ENCODE data around the gene RTKN2. TPM values are rescaled to one million over a fixed set of nuclear protein-coding genes. Genes with fewer than 3 reads are reported as not detected.

The RTKN2 gene
- total and polyA plus RNA-seq, 2 donors (not counting 1 experiment from before 2014, with no cell fraction given), result 0.07 to 0.22 TPM

GRCh38 chr10:62237966-62238365 lies 30.7 kb downstream of the RTKN2 start:
- intact Hi-C loops (cut with micrococcal nuclease), result no loop called here
- Mint-ChIP-seq H3K27ac (no peak overlapping the region), H3K9me3 (ENCODE audit: insufficient read depth) (no peaks in the 10 kb centered on the region), H3K4me3 (no peak overlapping the region), H3K4me1 (peaks cover 18% of the 10 kb centered on the region), H3K27me3 (no peaks in the 10 kb centered on the region)
- Histone ChIP-seq H3K4me1 (ENCODE audit: control insufficient read depth in 2 of 2, insufficient read depth in 2 of 2, low read length in 2 of 2) (peaks cover 12 to 18% of the 10 kb centered on the region in 2 donors), H3K36me3 (replicated peaks in 1 of 2; ENCODE audit: control extremely low read depth in 1 of 2, control insufficient read depth in 1 of 2, extremely low read depth in 1 of 2, insufficient read depth in 2 of 2, low read length in 1 of 2) (no peaks in the 10 kb centered on the region), H3K27ac (ENCODE audit: low read length in 2 of 2) (no peak overlapping the region), H2AFZ (ENCODE audit: insufficient read depth, low read depth, low read length, poor library complexity, severe bottlenecking) (no peak overlapping the region), H3K4me3 (ENCODE audit: control extremely low read depth in 1 of 5, extremely low read depth in 1 of 5, insufficient read depth in 1 of 5, low read depth in 2 of 5, low read length in 4 of 5) (no peak overlapping the region), H3K9me3 (ENCODE audit: control extremely low read depth in 1 of 3, control insufficient read depth in 2 of 3, insufficient read depth in 1 of 3, low read length in 2 of 3) (peaks cover 0 to 10% (median 0%) of the 10 kb centered on the region in 3 donors), H3K4me2 (replicated peaks; ENCODE audit: low read depth, low read length, poor library complexity, severe bottlenecking) (no peak overlapping the region), H3K27me3 (replicated peaks in 1 of 4; ENCODE audit: control extremely low read depth in 1 of 4, control insufficient read depth in 3 of 4, insufficient read depth in 4 of 4, low read length in 3 of 4) (no peaks in the 10 kb centered on the region), H3K9ac (ENCODE audit: low read length) (no peak overlapping the region), H3K79me2 (ENCODE audit: control insufficient read depth, insufficient read depth, low read length) (no peaks in the 10 kb centered on the region), H4K20me1 (ENCODE audit: control insufficient read depth, insufficient read depth, low read length, poor library complexity, severe bottlenecking) (no peaks in the 10 kb centered on the region)
- ATAC-seq (ENCODE audit: low read depth) (no peak), DNase-seq (no peak)
- TF ChIP-seq EZH2 (IDR thresholded peaks at IDR 0.05; ENCODE audit: borderline replicate concordance, insufficient read depth, low read depth, low read length, poor library complexity, severe bottlenecking) (no peak), CTCF (IDR thresholded peaks at IDR 0.05) (no peak)
- CTCF ChIA-PET, result interaction anchor here (1.2 to 11.9 kb wide), 3 partner anchors 197 to 338 kb away, joined by 3 to 184 read pairs (median 4); partner anchors contain the start of gene ARID5B
- POLR2A ChIA-PET, result no interaction called here

GRCh38 chr10:62237506-62237905 lies 31.1 kb downstream of the RTKN2 start:
- Histone ChIP-seq H3K9me3 (ENCODE audit: control extremely low read depth in 1 of 3, control insufficient read depth in 2 of 3, insufficient read depth in 1 of 3, low read length in 2 of 3) (peaks cover 0 to 8% (median 0%) of the 10 kb centered on the region in 3 donors), H3K36me3 (replicated peaks in 1 of 2; ENCODE audit: control extremely low read depth in 1 of 2, control insufficient read depth in 1 of 2, extremely low read depth in 1 of 2, insufficient read depth in 2 of 2, low read length in 1 of 2) (no peaks in the 10 kb centered on the region), H3K27ac (ENCODE audit: low read length in 2 of 2) (no peak overlapping the region), H2AFZ (ENCODE audit: insufficient read depth, low read depth, low read length, poor library complexity, severe bottlenecking) (no peak overlapping the region), H4K20me1 (ENCODE audit: control insufficient read depth, insufficient read depth, low read length, poor library complexity, severe bottlenecking) (no peaks in the 10 kb centered on the region), H3K79me2 (ENCODE audit: control insufficient read depth, insufficient read depth, low read length) (no peaks in the 10 kb centered on the region), H3K9ac (ENCODE audit: low read length) (no peak overlapping the region), H3K4me2 (replicated peaks; ENCODE audit: low read depth, low read length, poor library complexity, severe bottlenecking) (no peak overlapping the region), H3K27me3 (replicated peaks in 1 of 4; ENCODE audit: control extremely low read depth in 1 of 4, control insufficient read depth in 3 of 4, insufficient read depth in 4 of 4, low read length in 3 of 4) (no peaks in the 10 kb centered on the region), H3K4me3 (ENCODE audit: control extremely low read depth in 1 of 5, extremely low read depth in 1 of 5, insufficient read depth in 1 of 5, low read depth in 2 of 5, low read length in 4 of 5) (no peak overlapping the region), H3K4me1 (ENCODE audit: control insufficient read depth in 2 of 2, insufficient read depth in 2 of 2, low read length in 2 of 2) (peaks cover 9 to 16% of the 10 kb centered on the region in 2 donors)
- DNase-seq (no peak), ATAC-seq (ENCODE audit: low read depth) (no peak)
- Mint-ChIP-seq H3K27me3 (no peaks in the 10 kb centered on the region), H3K9me3 (ENCODE audit: insufficient read depth) (no peaks in the 10 kb centered on the region), H3K27ac (no peak overlapping the region), H3K4me3 (no peak overlapping the region), H3K4me1 (peaks cover 18% of the 10 kb centered on the region)
- TF ChIP-seq CTCF (IDR thresholded peaks at IDR 0.05), result no peak
- TF ChIP-seq EZH2 (IDR thresholded peaks at IDR 0.05; ENCODE audit: borderline replicate concordance, insufficient read depth, low read depth, low read length, poor library complexity, severe bottlenecking), result no peak
- CTCF ChIA-PET, result no interaction called here
- POLR2A ChIA-PET, result no interaction called here
- WGBS (ENCODE audit: insufficient coverage), result no CpG with 5 or more reads among the region's 2 CpGs
- intact Hi-C loops (cut with micrococcal nuclease), result no loop called here
